Dedifferentiated amniotic fluid mesenchymal stem cell (primary cell): ENCODE results near the gene C2CD2.

Experiments used
- DNase-seq: peaks from one replicate; pipeline ENCODE4 v3.0.0-alpha.2; 2016; ENCODE audit errors: extremely low spot score

Gene C2CD2

GRCh38 chr21:41866274-41866809 is 87.5 kb downstream of the C2CD2 start:
- no peak for DNase-seq

DNA sequence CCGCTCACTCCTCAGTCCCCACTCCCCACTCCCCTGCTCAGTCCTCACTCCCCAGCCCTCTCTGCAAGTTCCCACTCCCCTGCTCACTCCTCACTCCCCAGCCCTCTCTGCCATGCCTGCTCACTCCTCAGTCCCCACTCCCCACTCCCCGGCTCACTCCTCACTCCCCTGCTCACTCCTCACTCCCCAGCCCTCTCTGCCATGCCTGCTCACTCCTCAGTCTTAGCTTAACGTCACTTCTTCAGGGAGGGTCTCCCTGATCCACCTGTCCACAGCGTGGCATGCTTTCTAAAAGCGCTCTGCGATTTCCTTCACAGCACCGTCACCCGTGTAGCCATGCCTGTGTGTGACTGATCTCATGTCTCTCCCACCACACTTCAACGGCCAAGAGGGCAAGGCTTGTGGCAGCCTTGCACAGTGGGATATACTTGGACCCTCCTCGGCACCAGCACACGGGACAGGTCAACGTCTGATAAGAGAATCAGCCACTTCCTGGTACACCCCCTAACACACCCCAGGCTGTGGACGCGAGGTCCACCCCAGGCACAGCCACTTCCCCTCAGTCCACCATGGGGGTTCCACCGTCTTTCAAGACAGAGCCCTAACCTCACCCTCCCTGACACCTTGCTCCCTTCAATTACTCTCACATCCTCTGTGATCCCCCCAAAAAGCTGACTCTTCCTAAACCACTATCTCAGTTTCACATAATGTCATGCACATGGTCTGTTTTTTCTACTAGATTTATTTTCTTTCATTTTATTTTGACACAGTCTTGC is 88.6 kb downstream of the C2CD2 start:
- no peak for DNase-seq

- DNase-seq, result no peak
Observed at GRCh38 chr21:41864311-41865001, 89.4 kb downstream of the C2CD2 start.

DNA sequence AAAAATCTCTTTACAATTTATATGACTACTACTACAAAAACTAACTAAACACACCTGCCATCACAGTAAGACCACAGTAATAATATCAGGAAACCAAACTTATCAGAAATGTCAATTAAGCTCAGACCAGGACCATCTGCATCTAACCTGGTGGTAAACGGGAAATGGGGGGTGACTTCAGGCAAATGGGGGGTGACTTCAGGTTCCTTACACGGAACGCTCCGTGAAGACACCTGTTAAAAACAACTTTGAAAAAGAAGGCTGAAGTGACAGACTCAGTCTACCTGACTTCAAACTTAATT is 90.4 kb downstream of the C2CD2 start:
- no peak for DNase-seq

DNA sequence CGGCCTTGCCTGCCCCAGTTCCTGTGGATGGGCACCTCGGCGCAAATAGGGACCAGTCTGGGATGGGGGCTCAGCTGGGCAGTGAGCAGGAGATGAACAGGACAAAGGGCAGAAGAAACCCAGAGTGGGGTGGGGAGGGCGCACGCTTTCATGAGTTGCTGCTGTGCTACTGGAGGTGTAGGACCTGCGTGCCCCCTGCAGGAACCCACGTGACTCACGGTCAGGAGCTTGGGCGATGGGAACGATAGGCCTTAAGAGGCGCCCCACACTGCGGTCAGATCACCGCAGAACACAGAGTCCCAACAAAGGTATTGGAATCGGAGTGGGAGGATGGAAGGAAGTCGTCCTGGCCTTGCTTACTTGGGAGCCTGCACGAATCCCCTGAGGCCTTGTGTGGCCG is 91.8 kb downstream of the C2CD2 start:
- DNase-seq, result no peak

- DNase-seq, result no peak
Observed at GRCh38 chr21:41861255-41861654, 92.6 kb downstream of the C2CD2 start.

DNA sequence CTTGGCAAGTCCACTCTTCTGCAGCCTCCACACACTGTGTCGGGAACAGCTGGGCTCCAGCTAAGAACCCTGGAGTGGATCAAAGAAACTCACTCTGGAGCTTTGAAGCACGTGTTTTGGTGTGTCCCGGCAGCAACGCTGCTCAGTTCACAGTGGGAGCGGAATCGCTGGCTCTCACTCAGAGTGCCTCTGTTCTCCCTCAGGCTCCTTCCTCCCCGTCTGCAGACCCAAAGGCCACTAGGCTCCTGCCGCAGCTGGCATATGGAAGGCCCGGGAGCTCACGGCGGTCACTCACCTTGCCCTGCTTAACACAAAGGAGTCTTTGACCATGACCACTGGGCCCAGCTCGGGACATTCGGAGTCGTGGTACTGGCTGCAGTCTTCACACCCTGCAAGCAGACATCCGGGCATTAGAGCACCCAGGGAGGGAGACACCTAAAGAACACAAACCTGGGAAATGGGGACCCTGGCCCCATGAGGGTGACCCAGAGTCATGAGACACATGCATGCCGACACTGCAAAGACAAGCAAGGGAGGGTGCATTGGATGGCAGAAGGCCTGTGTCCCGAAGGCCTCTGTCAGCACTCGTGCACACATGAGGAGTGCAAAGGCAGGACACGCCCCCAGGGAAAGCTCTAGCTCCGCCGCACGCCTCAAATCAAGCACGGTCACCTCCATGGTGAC is 94.4 kb downstream of the C2CD2 start:
- DNase-seq, result no peak

DNA sequence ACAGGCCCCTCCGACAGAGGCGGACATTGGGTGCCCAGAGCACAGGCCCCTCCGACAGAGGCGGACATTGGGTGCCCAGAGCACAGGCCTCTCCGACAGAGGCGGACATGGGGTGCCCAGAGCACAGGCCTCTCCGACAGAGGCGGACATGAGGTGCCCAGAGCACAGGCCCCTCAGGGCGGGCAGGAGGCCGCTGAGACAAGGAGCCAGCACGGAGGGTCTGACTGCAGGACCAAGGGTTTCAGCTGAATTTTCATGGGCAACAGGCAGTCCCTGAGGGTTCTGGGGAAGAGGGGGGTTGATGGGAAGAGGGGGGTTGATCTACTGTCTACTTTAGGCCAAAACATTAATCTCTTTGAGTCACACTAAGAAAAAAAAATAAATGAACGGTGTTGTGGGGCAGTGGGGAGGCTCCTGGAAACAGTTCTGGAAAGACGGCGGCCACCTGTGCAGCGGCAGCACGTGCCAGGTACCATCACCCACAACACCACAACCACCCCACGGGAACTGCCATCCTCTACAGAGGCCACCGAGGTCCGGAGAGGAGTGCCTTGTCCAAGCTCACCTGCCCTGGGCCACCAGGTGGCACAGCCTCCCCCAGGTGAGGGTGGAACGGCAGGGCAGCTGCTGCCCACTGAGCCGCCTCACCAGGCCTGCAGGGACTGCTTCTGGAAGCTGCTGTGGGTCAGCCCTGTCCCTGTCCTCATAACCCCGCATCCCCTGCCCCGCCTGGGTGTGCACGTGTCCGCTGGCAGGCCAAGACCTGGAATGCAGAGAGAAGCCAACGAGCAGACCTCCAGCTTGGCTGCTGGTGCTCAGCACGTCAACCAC is 95.1 kb downstream of the C2CD2 start:
- no peak for DNase-seq

- DNase-seq, result no peak
Observed at GRCh38 chr21:41857771-41858300, 96.0 kb downstream of the C2CD2 start.

DNA sequence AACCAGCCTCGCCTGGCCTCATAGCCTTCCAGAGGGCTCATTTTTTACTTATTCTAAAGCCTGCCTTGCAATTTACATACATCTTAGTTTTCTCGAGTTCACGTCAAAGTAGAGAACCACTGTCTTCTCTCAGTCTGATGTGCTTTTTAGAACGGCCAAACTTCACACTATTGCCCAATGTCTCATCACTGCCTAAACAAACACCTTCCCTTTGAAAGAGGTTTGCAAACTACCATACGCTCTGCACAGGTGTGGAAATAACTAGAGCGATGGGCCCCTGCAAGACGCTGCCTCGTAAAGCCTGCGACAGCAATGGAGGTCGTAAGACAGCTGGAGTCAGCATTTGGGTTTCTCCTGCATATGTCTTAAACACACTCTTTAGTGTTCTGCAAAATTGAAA is 97.2 kb downstream of the C2CD2 start:
- no peak for DNase-seq

- no peak for DNase-seq
Observed at GRCh38 chr21:41854426-41854995, 99.3 kb downstream of the C2CD2 start.

DNA sequence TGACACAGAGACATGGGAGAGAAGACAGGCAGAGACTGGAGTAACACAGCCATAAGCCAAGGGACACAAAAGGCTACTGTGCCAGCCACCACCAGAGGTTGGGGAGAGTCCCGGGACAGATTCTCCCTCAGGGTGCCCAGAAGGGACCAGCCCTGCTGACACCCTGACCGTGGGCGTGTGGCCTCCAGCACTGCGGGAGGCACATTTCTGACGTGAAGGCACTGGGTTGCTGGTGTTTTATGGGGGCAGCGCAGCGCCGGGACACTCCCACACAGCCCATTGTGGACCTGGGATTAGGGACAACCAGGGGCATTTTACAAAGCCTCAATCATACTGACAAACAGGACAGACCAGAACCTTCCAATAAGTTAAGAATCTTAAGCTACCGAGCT is 100.9 kb downstream of the C2CD2 start:
- no peak for DNase-seq

DNA sequence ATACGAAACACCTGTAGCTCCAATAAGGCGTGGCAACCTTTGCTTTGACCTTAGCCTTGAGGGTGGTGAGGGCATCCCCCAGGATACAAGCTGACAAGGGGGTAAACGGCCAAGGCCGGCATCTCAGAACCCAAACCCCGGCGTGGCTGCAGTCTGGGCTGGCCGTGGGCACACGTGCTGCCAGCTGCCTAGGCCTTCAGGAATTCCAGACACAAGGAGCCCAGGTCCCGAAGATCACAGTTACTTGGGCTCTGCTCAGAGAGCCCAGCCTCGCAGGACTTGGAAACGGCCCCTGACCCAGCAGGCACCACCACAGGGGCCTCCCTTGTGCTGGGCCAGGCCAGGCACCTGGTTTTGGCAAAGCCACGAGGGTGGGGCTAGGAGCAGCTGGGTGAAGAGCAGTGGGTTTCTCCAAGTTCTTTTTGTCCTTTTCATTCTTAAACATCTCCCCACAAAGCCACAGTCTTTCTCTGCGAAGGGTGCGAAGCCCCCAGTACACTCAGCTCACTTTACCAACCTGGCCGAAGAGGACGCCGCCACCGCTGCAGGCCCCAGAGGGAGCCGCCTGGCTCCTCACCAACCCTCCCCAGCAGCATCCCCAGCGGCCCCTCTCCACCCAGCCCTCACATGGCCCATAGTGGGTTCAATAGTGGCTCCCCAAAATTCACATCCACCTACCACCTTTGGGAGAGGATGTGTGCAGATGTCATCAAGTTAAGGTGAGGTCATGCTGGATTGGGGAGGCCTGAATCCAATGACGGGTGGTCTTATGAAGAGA is 101.5 kb downstream of the C2CD2 start:
- DNase-seq, result no peak

DNA sequence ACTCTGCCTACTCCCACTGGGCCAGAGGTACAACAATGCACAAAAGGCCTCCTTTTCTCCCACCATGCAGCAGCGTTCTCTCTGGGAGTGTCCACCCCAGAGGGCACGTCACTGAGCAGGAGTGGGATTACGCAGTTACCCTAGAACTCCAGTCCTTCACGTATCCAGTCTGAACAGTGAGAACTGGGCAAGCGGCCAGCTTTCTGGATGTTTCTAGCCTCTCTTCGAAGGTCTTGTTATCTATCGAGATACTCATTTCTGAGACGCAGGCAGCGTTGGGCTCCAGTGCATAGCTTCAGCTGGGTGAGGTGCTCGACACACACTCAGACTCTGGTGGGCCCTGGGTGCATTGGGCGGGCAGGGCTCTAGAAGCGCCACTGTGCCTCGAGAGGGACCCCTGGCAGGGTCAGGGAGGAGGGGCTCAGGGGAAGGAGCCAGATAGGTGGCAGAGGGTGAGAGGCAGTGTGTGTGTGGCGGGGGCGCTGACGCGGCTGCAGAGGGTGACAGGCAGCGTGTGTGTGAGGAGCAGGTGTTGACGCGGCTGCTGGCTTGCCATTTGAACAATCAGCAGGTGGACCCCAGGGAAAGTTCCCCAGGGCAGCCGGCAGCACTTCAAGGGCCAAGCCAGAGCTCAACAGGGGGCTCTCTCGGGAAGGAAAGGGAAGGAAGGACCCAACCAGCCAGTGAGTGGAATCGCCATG is 102.6 kb downstream of the C2CD2 start:
- DNase-seq, result no peak

DNA sequence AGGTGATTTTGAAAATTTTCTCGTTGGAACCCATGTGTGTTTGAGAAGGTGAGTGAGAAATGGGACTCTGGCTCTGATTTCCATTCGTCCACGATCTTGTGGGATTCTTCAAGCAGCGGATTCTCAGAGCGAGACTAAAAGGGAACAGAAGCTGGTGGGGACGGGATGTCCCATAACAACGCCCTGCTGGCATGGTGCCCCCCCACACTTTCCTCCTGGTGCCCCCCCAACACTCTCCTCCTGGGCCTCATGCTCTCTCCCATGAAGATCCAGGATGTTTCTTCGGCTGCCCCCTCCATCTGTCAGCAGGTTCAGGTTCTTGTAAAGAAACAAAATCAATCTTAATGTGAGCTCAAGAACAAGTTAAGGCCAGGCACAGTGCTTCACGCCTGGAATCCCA is 103.7 kb downstream of the C2CD2 start:
- no peak for DNase-seq

- no peak for DNase-seq
Observed at GRCh38 chr21:41848958-41849580, 104.7 kb downstream of the C2CD2 start.

- no peak for DNase-seq
Observed at GRCh38 chr21:41848533-41848932, 105.3 kb downstream of the C2CD2 start.

DNA sequence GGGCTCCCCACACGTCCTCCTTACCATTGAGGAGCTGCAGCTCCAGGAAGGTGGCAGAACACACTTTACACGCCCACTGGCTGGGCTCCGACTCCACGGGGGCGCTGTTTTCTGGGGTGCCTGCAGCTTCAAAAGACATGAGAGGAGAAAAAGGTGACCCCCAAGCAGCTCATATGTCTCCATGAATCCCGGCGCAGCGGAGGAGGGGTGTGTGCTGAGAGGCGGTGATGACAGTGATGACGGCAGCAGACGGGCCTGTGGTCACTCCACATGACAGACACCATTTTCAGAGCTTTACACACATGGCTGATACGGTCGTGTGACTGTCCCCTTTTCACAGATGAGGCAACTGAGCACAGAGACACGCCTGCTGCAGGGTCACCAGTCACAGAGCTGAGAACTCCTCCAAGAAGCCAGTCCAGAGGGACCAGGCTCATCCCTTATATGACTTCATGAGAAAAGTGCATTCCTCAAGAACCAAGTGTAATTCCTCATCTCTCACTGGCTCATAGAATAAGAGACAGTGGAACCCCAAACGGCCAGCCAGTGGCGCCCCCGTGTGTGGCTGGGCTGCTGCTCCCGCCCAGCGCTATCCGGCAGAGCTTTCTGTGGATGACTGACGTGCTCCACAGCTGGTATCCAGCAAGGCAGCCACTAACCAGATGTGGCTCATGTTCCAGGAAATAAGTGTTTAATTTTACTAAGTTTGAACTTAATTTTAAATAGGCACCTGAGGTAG is 106.6 kb downstream of the C2CD2 start:
- DNase-seq, result no peak

DNA sequence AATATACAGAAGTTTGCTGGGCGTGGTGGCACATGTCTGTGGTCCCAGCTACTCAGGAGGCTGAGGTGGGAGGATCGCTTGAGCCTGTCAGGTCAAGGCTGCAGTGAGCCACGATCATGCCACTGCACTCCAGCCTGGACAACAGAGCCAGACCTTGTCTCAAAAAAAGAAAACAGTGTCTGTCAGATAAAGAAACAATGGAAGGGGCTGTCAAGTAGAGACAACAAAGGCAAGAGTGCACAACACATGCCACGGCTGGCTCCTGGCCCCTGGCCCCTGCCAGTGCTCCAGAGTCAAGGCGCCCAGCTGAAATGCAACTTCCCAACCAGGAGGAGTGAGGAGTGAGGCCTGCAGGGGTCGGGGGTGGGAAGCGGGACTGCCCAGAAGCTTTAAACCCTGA is 107.3 kb downstream of the C2CD2 start:
- no peak for DNase-seq
